ENCODE data around the gene NECAB2. TPM values are rescaled to one million over a fixed set of nuclear protein-coding genes. Genes with fewer than 3 reads are reported as not detected.

The NECAB2 gene
- total and polyA plus RNA-seq, 2 donors (not counting 1 experiment from before 2014, with no cell fraction given) = 0.03 to 0.17 TPM

DNA sequence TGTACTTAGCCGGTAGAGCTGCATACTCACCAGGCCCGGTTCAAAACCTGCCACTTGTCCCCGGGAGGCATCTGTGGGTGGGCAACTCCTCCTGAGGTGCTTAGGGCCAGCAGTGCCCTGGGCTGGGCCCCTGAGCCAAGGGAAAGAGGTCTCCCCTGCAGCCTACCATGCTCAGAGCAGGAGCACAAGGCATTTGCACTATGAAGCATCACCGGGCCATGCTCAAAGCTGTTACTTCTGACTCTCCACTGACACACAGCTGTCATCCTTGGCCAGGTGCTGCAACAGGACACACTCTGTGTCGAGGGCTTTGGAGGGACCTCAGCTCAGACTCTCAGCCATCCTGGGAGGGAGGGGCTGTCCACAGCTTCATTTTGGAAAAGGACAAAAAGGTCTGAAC, 37.3 kb downstream of the NECAB2 start:
- Histone ChIP-seq H3K27ac (ENCODE audit: insufficient read depth, low read length) (no peak overlapping the region), H3K4me1 (ENCODE audit: control insufficient read depth, extremely low read depth, insufficient read depth, low read length) (no peaks in the 10 kb centered on the region), H3K9ac (ENCODE audit: insufficient read depth, low read length) (no peak overlapping the region), H2AFZ (ENCODE audit: low read length) (no peak overlapping the region), H3K79me2 (ENCODE audit: control insufficient read depth, insufficient read depth, low read length) (no peaks in the 10 kb centered on the region), H3K9me3 (ENCODE audit: control insufficient read depth, insufficient read depth, low read depth, low read length) (no peaks in the 10 kb centered on the region), H4K20me1 (ENCODE audit: control insufficient read depth, extremely low read depth, insufficient read depth, low read length) (no peaks in the 10 kb centered on the region), H3K4me2 (ENCODE audit: extremely low read depth, insufficient read depth, low read length) (no peak overlapping the region), H3K4me3 (replicated peaks in 1 of 4; ENCODE audit: control extremely low read depth in 1 of 4, insufficient read depth in 1 of 4, low read depth in 3 of 4, low read length in 4 of 4) (no peak overlapping the region), H3K27me3 (ENCODE audit: control insufficient read depth, insufficient read depth, low read length) (peaks cover 18% of the 10 kb centered on the region), H3K36me3 (ENCODE audit: control insufficient read depth, insufficient read depth, low read length) (no peaks in the 10 kb centered on the region)
- TF ChIP-seq, protein P1, sequence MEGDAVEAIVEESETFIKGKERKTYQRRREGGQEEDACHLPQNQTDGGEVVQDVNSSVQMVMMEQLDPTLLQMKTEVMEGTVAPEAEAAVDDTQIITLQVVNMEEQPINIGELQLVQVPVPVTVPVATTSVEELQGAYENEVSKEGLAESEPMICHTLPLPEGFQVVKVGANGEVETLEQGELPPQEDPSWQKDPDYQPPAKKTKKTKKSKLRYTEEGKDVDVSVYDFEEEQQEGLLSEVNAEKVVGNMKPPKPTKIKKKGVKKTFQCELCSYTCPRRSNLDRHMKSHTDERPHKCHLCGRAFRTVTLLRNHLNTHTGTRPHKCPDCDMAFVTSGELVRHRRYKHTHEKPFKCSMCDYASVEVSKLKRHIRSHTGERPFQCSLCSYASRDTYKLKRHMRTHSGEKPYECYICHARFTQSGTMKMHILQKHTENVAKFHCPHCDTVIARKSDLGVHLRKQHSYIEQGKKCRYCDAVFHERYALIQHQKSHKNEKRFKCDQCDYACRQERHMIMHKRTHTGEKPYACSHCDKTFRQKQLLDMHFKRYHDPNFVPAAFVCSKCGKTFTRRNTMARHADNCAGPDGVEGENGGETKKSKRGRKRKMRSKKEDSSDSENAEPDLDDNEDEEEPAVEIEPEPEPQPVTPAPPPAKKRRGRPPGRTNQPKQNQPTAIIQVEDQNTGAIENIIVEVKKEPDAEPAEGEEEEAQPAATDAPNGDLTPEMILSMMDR (conservative IDR thresholded peaks at IDR 0.05 in 1 of 2, IDR thresholded peaks at IDR 0.05 in 1 of 2; ENCODE audit: low read depth in 1 of 2, low read length in 2 of 2) = no peak
- no peak for TF ChIP-seq EZH2 (IDR thresholded peaks at IDR 0.05; ENCODE audit: low read length, missing control alignments)
- no peak for DNase-seq (ENCODE audit: low read depth in 2 of 2)

DNA sequence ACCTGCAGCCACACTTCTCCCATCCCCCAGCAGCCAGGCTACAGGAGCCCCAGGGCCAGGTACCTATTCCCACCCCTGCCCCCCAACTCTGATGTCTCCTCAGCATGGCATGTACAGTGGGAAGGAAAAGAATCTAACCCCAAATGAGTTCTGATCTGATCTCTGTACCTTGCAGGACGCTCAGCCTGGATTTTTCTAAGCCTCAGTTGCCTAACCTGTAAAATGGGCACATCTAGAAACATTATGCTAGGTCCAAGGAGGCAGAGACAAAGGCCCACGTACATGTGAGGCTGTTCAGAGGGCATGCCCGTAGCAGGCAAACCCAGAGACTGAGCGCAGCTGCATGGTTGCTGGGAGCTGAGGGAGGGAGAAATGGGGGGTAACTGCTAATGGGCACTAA, 39.5 kb downstream of the NECAB2 start:
- no peak for DNase-seq (ENCODE audit: low read depth in 2 of 2)
- Histone ChIP-seq H3K9ac (ENCODE audit: insufficient read depth, low read length) (no peak overlapping the region), H3K27me3 (ENCODE audit: control insufficient read depth, insufficient read depth, low read length) (peaks cover 18% of the 10 kb centered on the region), H3K36me3 (ENCODE audit: control insufficient read depth, insufficient read depth, low read length) (no peaks in the 10 kb centered on the region), H3K9me3 (ENCODE audit: control insufficient read depth, insufficient read depth, low read depth, low read length) (no peaks in the 10 kb centered on the region), H3K4me2 (ENCODE audit: extremely low read depth, insufficient read depth, low read length) (no peak overlapping the region), H2AFZ (ENCODE audit: low read length) (no peak overlapping the region), H3K4me3 (replicated peaks in 1 of 4; ENCODE audit: control extremely low read depth in 1 of 4, insufficient read depth in 1 of 4, low read depth in 3 of 4, low read length in 4 of 4) (no peak overlapping the region), H4K20me1 (ENCODE audit: control insufficient read depth, extremely low read depth, insufficient read depth, low read length) (no peaks in the 10 kb centered on the region), H3K4me1 (ENCODE audit: control insufficient read depth, extremely low read depth, insufficient read depth, low read length) (no peaks in the 10 kb centered on the region), H3K27ac (ENCODE audit: insufficient read depth, low read length) (no peak overlapping the region), H3K79me2 (ENCODE audit: control insufficient read depth, insufficient read depth, low read length) (no peaks in the 10 kb centered on the region)
- TF ChIP-seq, protein P1 (conservative IDR thresholded peaks at IDR 0.05 in 1 of 2, IDR thresholded peaks at IDR 0.05 in 1 of 2; ENCODE audit: low read depth in 1 of 2, low read length in 2 of 2) = no peak

DNA sequence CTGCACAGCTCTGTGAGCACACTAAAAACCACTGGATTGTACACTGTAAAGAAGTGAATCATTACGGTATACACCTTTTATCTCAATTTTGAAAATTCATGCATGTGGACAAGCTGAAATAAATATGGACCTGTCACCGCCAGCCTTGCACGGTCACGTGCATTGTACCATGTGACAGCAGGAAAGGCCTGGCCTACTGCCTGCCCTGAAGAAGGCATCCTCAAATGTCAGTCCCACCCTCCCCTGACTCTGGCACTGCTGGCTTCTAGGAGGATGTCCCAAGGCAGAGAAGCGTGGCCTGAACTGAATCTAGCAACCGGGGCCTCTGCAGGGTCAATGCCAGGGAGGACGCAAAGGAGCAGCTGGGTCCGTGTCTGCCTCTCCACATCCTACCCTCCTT, 39.9 kb downstream of the NECAB2 start:
- TF ChIP-seq, protein P1 (conservative IDR thresholded peaks at IDR 0.05 in 1 of 2, IDR thresholded peaks at IDR 0.05 in 1 of 2; ENCODE audit: low read depth in 1 of 2, low read length in 2 of 2) = no peak
- TF ChIP-seq EZH2 (IDR thresholded peaks at IDR 0.05; ENCODE audit: low read length, missing control alignments) = no peak
- Histone ChIP-seq H3K4me2 (ENCODE audit: extremely low read depth, insufficient read depth, low read length) (no peak overlapping the region), H3K27me3 (ENCODE audit: control insufficient read depth, insufficient read depth, low read length) (peaks cover 16% of the 10 kb centered on the region), H3K4me3 (replicated peaks in 1 of 4; ENCODE audit: control extremely low read depth in 1 of 4, insufficient read depth in 1 of 4, low read depth in 3 of 4, low read length in 4 of 4) (no peak overlapping the region), H3K9ac (ENCODE audit: insufficient read depth, low read length) (no peak overlapping the region), H3K9me3 (ENCODE audit: control insufficient read depth, insufficient read depth, low read depth, low read length) (no peaks in the 10 kb centered on the region), H3K79me2 (ENCODE audit: control insufficient read depth, insufficient read depth, low read length) (no peaks in the 10 kb centered on the region), H3K27ac (ENCODE audit: insufficient read depth, low read length) (no peak overlapping the region), H2AFZ (ENCODE audit: low read length) (no peak overlapping the region), H3K4me1 (ENCODE audit: control insufficient read depth, extremely low read depth, insufficient read depth, low read length) (no peaks in the 10 kb centered on the region), H4K20me1 (ENCODE audit: control insufficient read depth, extremely low read depth, insufficient read depth, low read length) (no peaks in the 10 kb centered on the region), H3K36me3 (ENCODE audit: control insufficient read depth, insufficient read depth, low read length) (no peaks in the 10 kb centered on the region)
- no peak for DNase-seq (ENCODE audit: low read depth in 2 of 2)

All from fibroblast of lung (primary cell).